Right atrium auricular region (tissue), 2 donors: ENCODE measurements around the gene RPS27L. TPM values are rescaled to one million over a fixed set of nuclear protein-coding genes. Genes with fewer than 3 reads are reported as not detected.

Source experiments
- DNase-seq: peaks from one replicate; pipeline ENCODE4 v3.0.0-alpha.2; 2019; ENCODE audit warnings: low spot score
- H3K27ac ChIP-seq, 2 donors: fragments of 200-600 bp; sonication (generic); 1 replicate in 1 of 2; 2 replicates in 1 of 2; pipeline ENCODE4 v1.5.1; 2016 to 2019
- H3K27me3 ChIP-seq, 2 donors: fragments of 200-600 bp; sonication (generic); one replicate each; pipeline versions ENCODE4 v1.5.1 to v1.6.0; 2017 to 2019
- H3K36me3 ChIP-seq: fragments of 200-600 bp; sonication (generic); one replicate; pipeline ENCODE4 v1.5.1; 2016
- H3K4me1 ChIP-seq, 2 donors: fragments of 200-600 bp; sonication (generic); one replicate each; pipeline versions ENCODE4 v1.5.1 to v1.6.0; 2017 to 2019
- H3K4me3 ChIP-seq, 2 donors: fragments of 200-600 bp; sonication (generic); 1 replicate in 1 of 2; 2 replicates in 1 of 2; pipeline ENCODE4 v1.5.1; 2017 to 2019; ENCODE audit warnings: mild to moderate bottlenecking in 1 of 2, moderate library complexity in 1 of 2
- H3K9me3 ChIP-seq, 2 donors: fragments of 200-600 bp; sonication (generic); one replicate each; pipeline ENCODE4 v1.5.1; 2019
- total RNA-seq, 2 donors: library from RNA; depleted of rRNA; stranded (reverse); fragments of >200 nt; gene quantifications; one replicate each; pipeline ENCODE4 v1.1.0, GENCODE V29; 2016
- TF ChIP-seq, protein P1 (sequence below), 2 donors: fragments of 200-600 bp; sonication (generic); IDR thresholded peaks; one replicate each; pipeline ENCODE4 v1.5.1; 2019; ENCODE audit warnings: antibody characterized with exemption in 2 of 2

RPS27L gene
- total RNA-seq, 2 donors from 2014 or later, result 74.7 to 76.4 TPM

DNA sequence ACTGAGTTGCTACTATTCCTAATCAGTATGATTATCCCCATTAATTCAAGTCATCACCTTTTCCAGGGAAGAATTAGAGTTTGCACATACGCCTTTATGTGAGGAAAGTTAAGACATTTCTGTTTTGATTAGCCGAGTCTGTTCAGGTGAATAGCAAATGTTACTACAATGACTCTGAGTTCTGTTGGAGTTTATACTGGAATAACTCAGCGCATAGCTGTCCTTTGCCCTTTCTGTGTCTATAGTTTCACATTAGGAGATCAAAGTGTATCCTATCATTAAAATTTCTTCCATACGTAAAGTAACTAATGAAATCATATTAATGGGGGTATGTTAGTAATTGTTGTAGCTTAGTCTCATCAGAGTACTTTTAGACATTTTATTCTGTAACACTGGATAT is 37.0 kb upstream of the RPS27L start:
- H3K9me3 ChIP-seq, result no peaks in the 10 kb centered on the region
- peak overlapping the region; percentile 6 to 34 for H3K27ac ChIP-seq
- peaks cover 0 to 59% of the 10 kb centered on the region in 2 donors for H3K4me1 ChIP-seq
- no peak for DNase-seq
- no peaks in the 10 kb centered on the region for H3K27me3 ChIP-seq
- TF ChIP-seq, protein P1, sequence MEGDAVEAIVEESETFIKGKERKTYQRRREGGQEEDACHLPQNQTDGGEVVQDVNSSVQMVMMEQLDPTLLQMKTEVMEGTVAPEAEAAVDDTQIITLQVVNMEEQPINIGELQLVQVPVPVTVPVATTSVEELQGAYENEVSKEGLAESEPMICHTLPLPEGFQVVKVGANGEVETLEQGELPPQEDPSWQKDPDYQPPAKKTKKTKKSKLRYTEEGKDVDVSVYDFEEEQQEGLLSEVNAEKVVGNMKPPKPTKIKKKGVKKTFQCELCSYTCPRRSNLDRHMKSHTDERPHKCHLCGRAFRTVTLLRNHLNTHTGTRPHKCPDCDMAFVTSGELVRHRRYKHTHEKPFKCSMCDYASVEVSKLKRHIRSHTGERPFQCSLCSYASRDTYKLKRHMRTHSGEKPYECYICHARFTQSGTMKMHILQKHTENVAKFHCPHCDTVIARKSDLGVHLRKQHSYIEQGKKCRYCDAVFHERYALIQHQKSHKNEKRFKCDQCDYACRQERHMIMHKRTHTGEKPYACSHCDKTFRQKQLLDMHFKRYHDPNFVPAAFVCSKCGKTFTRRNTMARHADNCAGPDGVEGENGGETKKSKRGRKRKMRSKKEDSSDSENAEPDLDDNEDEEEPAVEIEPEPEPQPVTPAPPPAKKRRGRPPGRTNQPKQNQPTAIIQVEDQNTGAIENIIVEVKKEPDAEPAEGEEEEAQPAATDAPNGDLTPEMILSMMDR (IDR thresholded peaks at IDR 0.05), result no peak
- no peaks in the 10 kb centered on the region for H3K36me3 ChIP-seq
- H3K4me3 ChIP-seq, result no peak overlapping the region

DNA sequence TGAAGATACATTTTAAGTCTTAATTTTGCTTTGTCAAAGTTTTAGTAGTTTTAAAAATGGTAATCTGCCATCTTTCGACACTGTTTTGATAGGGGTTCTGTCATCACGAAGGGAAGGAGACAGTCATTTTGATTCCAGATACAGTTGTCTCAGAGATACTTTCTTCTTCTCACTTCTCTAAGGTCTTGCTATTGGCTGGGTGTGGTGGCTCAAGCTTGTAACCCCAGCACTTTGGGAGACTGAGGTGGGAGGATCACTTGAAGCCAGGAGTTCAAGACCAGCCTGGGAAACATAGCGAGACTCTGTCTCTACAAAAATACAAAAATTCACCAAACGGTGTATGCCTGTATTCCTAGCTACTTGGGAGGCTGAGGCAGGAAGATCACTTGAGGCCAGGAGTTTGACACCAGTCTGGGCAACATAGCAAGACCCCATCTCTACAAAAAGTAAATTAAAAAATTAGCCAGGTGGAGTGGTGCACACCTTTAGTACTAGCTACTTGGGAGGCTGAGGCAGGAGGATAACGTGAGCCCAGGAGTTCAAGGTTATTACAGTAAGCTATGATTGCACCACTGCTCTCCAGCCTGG is 35.4 kb upstream of the RPS27L start:
- H3K27me3 ChIP-seq, result no peaks in the 10 kb centered on the region
- TF ChIP-seq, protein P1 (IDR thresholded peaks at IDR 0.05), result no peak
- no peak overlapping the region for H3K27ac ChIP-seq
- no peaks in the 10 kb centered on the region for H3K36me3 ChIP-seq
- no peaks in the 10 kb centered on the region for H3K9me3 ChIP-seq
- no peak overlapping the region for H3K4me3 ChIP-seq
- H3K4me1 ChIP-seq, result peaks cover 0 to 56% of the 10 kb centered on the region in 2 donors
- peak; percentile 18 for DNase-seq

DNA sequence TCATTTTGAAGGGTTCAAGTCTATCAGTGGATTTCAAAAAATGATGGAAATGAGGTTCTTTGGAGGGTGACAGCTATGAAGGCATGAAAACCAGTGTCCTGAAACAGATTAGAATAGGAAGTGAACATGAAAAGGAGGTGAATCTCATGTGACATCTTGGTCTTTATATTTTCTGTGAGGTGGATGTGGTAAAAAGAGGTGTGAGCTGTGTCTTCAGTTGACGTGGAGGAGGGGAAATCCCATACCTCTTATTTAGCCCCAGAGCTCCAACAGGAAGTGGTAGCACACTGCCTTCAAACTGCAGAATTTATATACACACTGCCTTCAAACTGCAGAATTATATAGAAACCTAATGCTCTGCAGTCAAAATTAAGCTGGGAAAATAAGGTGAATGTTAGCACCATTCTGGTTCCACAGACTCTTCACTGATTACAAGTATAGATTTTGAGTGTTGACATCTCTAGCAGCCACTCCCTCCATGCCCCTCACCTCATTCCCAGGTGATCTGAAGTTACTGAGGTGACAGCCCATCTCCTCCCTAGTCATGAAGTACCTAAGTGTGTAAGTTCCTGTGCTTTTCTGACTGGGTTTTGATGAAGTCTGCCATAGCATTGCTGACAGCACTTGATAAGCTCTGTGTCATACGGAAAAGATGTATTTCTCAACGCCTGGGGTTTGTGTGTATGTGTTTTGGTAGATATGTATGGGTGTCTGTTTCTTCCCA is 34.8 kb upstream of the RPS27L start:
- TF ChIP-seq, protein P1 (IDR thresholded peaks at IDR 0.05), result no peak
- DNase-seq, result peak; percentile 11
- Histone ChIP-seq H3K36me3 (no peaks in the 10 kb centered on the region), H3K27ac (no peak overlapping the region), H3K27me3 (no peaks in the 10 kb centered on the region), H3K9me3 (no peaks in the 10 kb centered on the region), H3K4me1 (peaks cover 0 to 56% of the 10 kb centered on the region in 2 donors), H3K4me3 (no peak overlapping the region)

DNA sequence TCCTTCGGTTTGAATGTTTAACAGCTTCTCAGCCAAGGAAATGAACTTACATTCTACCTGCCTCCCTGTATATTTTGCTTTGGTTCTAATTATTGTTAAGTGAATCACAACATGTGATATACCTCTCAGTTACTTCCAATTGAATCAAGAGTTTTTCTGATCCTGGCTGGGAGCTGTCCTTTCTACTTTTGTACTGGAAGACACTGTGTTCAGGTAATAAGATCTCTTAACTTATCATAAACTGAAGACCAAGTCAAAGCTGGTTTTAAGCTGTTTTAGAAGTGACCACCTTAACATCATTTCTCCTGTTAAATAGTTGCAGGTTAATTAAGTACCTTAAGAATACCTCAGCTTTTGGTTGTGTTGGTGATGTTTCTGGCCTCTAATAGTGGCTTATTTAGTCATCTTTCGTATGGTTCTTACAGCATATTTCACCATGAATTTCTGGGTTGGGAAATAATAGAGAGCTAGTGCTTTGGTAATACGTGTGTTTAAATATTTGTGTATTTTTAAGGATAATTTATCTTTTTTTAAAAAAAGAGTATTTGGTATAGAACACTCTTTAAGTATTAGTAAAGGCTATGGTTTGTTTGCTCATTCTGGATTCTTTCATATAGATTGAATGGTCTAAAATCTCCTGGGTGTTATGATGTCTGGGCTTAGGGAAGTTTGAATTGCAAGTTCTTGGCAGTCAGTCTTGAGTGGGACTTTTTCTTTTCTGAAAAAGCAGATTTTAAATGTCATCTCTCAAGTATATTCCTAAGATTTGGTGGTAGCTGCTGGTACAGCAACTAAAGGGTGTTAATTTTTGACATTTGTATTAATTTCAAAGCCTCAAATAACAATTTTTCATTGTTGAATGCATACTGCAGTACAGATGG is 33.7 kb upstream of the RPS27L start:
- TF ChIP-seq, protein P1 (IDR thresholded peaks at IDR 0.05), result no peak
- DNase-seq, result no peak
- H3K27me3 ChIP-seq, result no peaks in the 10 kb centered on the region
- H3K4me3 ChIP-seq, result peak overlapping the region; percentile 77 to 82
- H3K36me3 ChIP-seq, result no peaks in the 10 kb centered on the region
- peaks cover 0 to 47% of the 10 kb centered on the region in 2 donors for H3K4me1 ChIP-seq
- H3K9me3 ChIP-seq, result no peaks in the 10 kb centered on the region
- peak overlapping the region; percentile 82 to 87 for H3K27ac ChIP-seq

DNA sequence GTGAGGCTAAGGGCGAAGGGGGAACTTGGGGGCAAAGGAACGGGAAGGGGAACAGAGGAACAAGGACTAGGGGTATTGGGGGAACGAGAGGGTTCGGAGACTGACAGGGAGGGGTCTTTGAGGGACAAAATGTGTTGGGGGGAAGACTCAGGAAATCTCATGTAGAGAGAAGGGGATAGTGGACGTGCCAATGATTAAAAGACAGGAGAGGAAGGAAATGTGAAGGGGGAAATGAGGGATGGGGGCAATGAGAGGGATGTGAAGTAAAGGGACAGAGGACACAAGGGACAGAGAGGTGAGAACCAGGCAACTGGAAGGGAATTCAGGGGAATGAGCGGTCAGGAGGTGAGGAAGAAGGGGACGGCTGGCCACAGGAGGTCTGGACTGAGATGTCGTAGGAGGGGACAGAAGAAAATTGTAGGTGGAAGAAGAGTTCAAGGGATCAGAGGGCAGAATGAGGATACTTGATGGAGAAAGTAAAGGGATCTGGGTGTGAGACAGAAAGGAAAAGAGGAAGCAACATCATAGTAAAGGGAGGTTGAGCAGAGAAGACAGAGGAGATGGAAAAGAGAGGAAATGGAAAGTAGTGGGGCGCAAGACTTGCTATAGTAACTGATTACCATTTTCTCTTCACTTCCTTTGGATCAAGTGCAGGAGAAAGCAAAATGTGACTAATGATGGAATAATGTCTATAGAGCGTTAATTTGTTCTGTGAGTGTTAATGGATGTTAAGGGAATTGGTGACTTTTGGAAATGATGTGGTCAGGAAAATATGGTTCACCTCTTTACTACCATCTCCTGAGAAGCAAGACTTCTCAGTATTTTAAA is 32.9 kb upstream of the RPS27L start:
- Histone ChIP-seq H3K9me3 (no peaks in the 10 kb centered on the region), H3K4me1 (peaks cover 0 to 39% of the 10 kb centered on the region in 2 donors), H3K36me3 (no peaks in the 10 kb centered on the region), H3K27ac (peak overlapping the region; percentile 82 to 87), H3K27me3 (no peaks in the 10 kb centered on the region), H3K4me3 (peak overlapping the region; percentile 77 to 82)
- peak; percentile 51 for DNase-seq
- TF ChIP-seq, protein P1 (IDR thresholded peaks at IDR 0.05), result no peak
